ENCODE data around the gene NUTF2. TPM values are rescaled to one million over a fixed set of nuclear protein-coding genes. Genes with fewer than 3 reads are reported as not detected.

Gene NUTF2
- total and polyA plus RNA-seq, 2 of the 4 experiments (the other 2 are of a cell fraction) = 42.7 to 361 TPM

DNA sequence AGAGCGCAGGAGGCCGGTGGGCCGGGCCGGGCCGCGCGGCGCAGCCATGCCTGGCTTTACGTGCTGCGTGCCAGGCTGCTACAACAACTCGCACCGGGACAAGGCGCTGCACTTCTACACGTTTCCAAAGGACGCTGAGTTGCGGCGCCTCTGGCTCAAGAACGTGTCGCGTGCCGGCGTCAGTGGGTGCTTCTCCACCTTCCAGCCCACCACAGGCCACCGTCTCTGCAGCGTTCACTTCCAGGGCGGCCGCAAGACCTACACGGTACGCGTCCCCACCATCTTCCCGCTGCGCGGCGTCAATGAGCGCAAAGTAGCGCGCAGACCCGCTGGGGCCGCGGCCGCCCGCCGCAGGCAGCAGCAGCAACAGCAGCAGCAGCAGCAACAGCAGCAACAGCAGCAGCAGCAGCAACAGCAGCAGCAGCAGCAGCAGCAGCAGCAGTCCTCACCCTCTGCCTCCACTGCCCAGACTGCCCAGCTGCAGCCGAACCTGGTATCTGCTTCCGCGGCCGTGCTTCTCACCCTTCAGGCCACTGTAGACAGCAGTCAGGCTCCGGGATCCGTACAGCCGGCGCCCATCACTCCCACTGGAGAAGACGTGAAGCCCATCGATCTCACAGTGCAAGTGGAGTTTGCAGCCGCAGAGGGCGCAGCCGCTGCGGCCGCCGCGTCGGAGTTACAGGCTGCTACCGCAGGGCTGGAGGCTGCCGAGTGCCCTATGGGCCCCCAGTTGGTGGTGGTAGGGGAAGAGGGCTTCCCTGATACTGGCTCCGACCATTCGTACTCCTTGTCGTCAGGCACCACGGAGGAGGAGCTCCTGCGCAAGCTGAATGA, 4.0 kb upstream of the NUTF2 start (continued):
- TF ChIP-seq, protein P1, sequence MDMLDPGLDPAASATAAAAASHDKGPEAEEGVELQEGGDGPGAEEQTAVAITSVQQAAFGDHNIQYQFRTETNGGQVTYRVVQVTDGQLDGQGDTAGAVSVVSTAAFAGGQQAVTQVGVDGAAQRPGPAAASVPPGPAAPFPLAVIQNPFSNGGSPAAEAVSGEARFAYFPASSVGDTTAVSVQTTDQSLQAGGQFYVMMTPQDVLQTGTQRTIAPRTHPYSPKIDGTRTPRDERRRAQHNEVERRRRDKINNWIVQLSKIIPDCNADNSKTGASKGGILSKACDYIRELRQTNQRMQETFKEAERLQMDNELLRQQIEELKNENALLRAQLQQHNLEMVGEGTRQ (IDR thresholded peaks at IDR 0.05; ENCODE audit: low read depth, low read length) = no peak
- TF ChIP-seq NFE2L2 (IDR thresholded peaks at IDR 0.05; ENCODE audit: low read depth, low read length) (no peak), MAFK (IDR thresholded peaks at IDR 0.05; ENCODE audit: low read depth, low read length) (no peak), FOS (IDR thresholded peaks at IDR 0.05; ENCODE audit: low read depth, low read length) (no peak), RAD21 (IDR thresholded peaks at IDR 0.05; ENCODE audit: low read length) (no peak), MAZ (IDR thresholded peaks at IDR 0.05; ENCODE audit: borderline replicate concordance, low read depth, low read length) (no peak), MXI1 (IDR thresholded peaks at IDR 0.05; ENCODE audit: borderline replicate concordance, low read depth, low read length) (no peak)
